ENCODE results near the gene THADA. TPM values are rescaled to one million over a fixed set of nuclear protein-coding genes. Genes with fewer than 3 reads are reported as not detected.

The THADA gene
- total and polyA plus RNA-seq, 2 donors (not counting 3 experiments of a cell fraction or from before 2014, with no cell fraction given): 22.6 to 25.3 TPM

DNA sequence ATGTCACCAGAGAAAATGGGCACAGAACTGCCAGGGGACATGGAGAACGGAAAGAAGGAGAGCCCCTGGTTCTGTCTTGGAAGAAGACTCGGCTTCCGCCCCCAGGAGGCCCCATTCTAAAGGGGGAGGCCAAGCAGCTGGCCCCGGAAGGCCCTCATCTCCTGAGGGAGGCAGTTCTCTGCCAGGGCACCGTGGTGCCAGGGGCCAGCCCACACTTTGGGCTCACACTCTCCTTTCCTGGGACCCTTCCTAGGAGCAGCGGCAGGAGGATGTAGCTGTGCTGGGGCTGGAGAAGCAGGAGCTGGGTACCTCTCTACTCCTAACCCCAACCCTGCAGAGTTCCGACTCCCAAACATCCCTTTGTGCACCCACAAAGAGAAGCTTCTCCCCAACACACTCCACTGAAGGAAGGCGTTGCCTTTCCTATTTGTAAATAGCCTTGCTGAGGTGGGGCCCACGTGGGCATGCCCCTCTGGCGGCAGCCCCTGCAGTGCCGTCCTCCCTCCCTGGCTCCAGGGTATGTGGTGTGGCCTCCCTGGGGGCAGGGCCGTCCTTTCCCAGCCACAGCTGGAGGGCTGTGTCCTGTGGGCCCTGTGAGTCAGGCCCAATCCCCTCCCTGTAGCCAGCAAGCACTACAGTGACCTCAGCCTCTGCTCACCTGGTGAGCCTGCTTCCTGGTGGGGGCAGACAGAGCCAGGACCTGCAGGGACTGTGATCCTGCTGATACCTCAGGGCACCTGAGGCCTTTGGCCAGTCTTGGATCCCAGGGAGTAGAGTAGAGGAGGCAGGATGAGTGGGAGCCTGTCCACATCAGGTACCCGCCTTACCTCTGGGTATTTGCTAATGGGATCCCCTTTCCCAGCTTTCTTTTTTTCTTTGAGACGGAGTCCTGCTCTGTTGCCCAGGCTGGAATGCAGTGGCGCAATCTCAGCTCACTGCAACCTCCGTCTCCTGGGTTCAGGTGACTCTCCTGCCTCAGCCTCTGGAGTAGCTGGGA, 396.0 kb downstream of the THADA start:
- CTCF ChIA-PET: interaction anchor here (0.6 to 1.1 kb wide), 3 partner anchors 18 to 69 kb away, joined by 3 read pairs; no protein-coding TSS in a partner anchor

More for the DNA sequence above, 396.0 kb downstream of the THADA start:
- Histone ChIP-seq H3K9ac (replicated peaks; ENCODE audit: extremely low read depth, insufficient read depth, low read length) (no peak overlapping the region), H3K27ac (ENCODE audit: insufficient read depth, low read depth, low read length) (no peak overlapping the region), H4K20me1 (replicated peaks; ENCODE audit: control insufficient read depth, extremely low read depth, insufficient read depth, low read length) (no peaks in the 10 kb centered on the region), H3K79me2 (ENCODE audit: control insufficient read depth, insufficient read depth, low read length) (no peaks in the 10 kb centered on the region), H2AFZ (ENCODE audit: low read depth, low read length) (no peak overlapping the region), H3K9me1 (replicated peaks; ENCODE audit: control insufficient read depth, extremely low read depth, insufficient read depth, low read length) (no peaks in the 10 kb centered on the region), H3K36me3 (ENCODE audit: control insufficient read depth in 2 of 2, extremely low read depth in 1 of 2, insufficient read depth in 2 of 2, low read length in 2 of 2) (no peaks in the 10 kb centered on the region), H3K4me1 (ENCODE audit: control insufficient read depth, extremely low read depth, insufficient read depth, low read length) (no peaks in the 10 kb centered on the region), H3K9me3 (replicated peaks; ENCODE audit: control insufficient read depth, insufficient read depth, low read length) (no peaks in the 10 kb centered on the region), H3K4me3 (replicated peaks in 1 of 3; ENCODE audit: insufficient read depth in 1 of 3, low read depth in 1 of 3, low read length in 3 of 3) (no peak overlapping the region), H3K4me2 (ENCODE audit: insufficient read depth, low read length) (no peak overlapping the region), H3K27me3 (ENCODE audit: control insufficient read depth in 2 of 2, insufficient read depth in 2 of 2, low read length in 2 of 2) (no peaks in the 10 kb centered on the region)
- BruUV-seq (replicated peaks): no TSS peak
- FAIRE-seq (no peak), DNase-seq (ENCODE audit: low read depth, low spot score) (no peak)
- dilution Hi-C loops (cut with MboI; ENCODE audit: extremely low pct_ligation_motif_present, low sequenced_read_pairs) (no loop called here), intact Hi-C loops (cut with micrococcal nuclease) (no loop called here)
- TF ChIP-seq GATA2 (IDR thresholded peaks at IDR 0.05; ENCODE audit: insufficient read depth, insufficient read length, low read depth, low read length) (no peak), POLR2AphosphoS5 (IDR thresholded peaks at IDR 0.05; ENCODE audit: insufficient read depth, low read depth, low read length) (no peak), MYC (IDR thresholded peaks at IDR 0.05; ENCODE audit: low read depth, low read length) (no peak), JUN (IDR thresholded peaks at IDR 0.05; ENCODE audit: borderline replicate concordance, insufficient read depth, insufficient read length, low read depth) (no peak), POLR2A (IDR thresholded peaks at IDR 0.05; ENCODE audit: low read depth, low read length) (no peak), EZH2 (IDR thresholded peaks at IDR 0.05; ENCODE audit: borderline replicate concordance, low read depth, low read length, severe bottlenecking) (no peak), FOS (IDR thresholded peaks at IDR 0.05; ENCODE audit: borderline replicate concordance, insufficient read depth, low read length) (no peak)
- TF ChIP-seq, protein P1, sequence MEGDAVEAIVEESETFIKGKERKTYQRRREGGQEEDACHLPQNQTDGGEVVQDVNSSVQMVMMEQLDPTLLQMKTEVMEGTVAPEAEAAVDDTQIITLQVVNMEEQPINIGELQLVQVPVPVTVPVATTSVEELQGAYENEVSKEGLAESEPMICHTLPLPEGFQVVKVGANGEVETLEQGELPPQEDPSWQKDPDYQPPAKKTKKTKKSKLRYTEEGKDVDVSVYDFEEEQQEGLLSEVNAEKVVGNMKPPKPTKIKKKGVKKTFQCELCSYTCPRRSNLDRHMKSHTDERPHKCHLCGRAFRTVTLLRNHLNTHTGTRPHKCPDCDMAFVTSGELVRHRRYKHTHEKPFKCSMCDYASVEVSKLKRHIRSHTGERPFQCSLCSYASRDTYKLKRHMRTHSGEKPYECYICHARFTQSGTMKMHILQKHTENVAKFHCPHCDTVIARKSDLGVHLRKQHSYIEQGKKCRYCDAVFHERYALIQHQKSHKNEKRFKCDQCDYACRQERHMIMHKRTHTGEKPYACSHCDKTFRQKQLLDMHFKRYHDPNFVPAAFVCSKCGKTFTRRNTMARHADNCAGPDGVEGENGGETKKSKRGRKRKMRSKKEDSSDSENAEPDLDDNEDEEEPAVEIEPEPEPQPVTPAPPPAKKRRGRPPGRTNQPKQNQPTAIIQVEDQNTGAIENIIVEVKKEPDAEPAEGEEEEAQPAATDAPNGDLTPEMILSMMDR (IDR thresholded peaks at IDR 0.05; ENCODE audit: extremely low read depth in 1 of 2, insufficient read depth in 1 of 2, low read depth in 1 of 2, low read length in 2 of 2): no peak
- TF ChIP-seq, protein P2, sequence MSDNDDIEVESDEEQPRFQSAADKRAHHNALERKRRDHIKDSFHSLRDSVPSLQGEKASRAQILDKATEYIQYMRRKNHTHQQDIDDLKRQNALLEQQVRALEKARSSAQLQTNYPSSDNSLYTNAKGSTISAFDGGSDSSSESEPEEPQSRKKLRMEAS (IDR thresholded peaks at IDR 0.05; ENCODE audit: insufficient read depth, insufficient read length): no peak
- POLR2A ChIA-PET: no interaction called here

All from endothelial cell of umbilical vein (primary cell).